Activated CD8-positive, alpha-beta memory T cell treated with anti-CD3 and anti-CD28 coated beads, Interleukin-2, amount 10 ng/mL, durations not matched to agents 7 days and 5 days (primary cell): ENCODE results near the gene TXK. TPM values are rescaled to one million over a fixed set of nuclear protein-coding genes. Genes with fewer than 3 reads are reported as not detected.

Experiments used
- ATAC-seq: fragments of 150-1000 bp; cut with Tn5 transposase; one replicate; pipeline ENCODE4 v1.10.0; 2021; ENCODE audit warnings: moderate library complexity
- CTCF ChIA-PET: fragments of 350-600 bp; sonication (Branson Sonifier 250); formaldehyde crosslinking; loops from one replicate; lab custom pipeline; 2021; ENCODE audit warnings: antibody characterized with exemption; lab: Charles Lee
- DNase-seq: peaks from one replicate; pipeline ENCODE4 v3.0.0-alpha.2; 2020
- H3K27ac Mint-ChIP-seq: one replicate; pipeline ENCODE4 v1.8.0; 2021; ENCODE audit warnings: mild to moderate bottlenecking, mixed read lengths
- H3K27me3 Mint-ChIP-seq: one replicate; pipeline ENCODE4 v1.8.0; 2021; ENCODE audit warnings: mixed read lengths
- H3K36me3 Mint-ChIP-seq: one replicate; pipeline ENCODE4 v1.8.0; 2021; ENCODE audit warnings: mild to moderate bottlenecking, mixed read lengths
- H3K4me1 Mint-ChIP-seq: one replicate; pipeline ENCODE4 v1.8.0; 2021; ENCODE audit warnings: mixed read lengths
- H3K4me3 Mint-ChIP-seq: one replicate; pipeline ENCODE4 v1.8.0; 2021; ENCODE audit warnings: mild to moderate bottlenecking, moderate library complexity, mixed read lengths
- H3K9me3 Mint-ChIP-seq: one replicate; pipeline ENCODE4 v1.8.0; 2022; ENCODE audit warnings: low read depth, mixed read lengths
- total RNA-seq, 2 experiments: library from RNA; stranded (reverse); gene quantifications; one replicate each; pipeline ENCODE4 v1.2.3, GENCODE V29; 2021

TXK gene
- total RNA-seq, 2 experiments from 2014 or later = 21.2 to 24.0 TPM

GRCh38 chr4:48017108-48017571 lies 116.9 kb downstream of the TXK start:
- Mint-ChIP-seq H3K9me3 (no peaks in the 10 kb centered on the region), H3K36me3 (no peaks in the 10 kb centered on the region), H3K27me3 (peaks cover 69% of the 10 kb centered on the region), H3K4me3 (peak overlapping the region; percentile 71), H3K27ac (no peak overlapping the region), H3K4me1 (peaks cover 11% of the 10 kb centered on the region)
- DNase-seq (no peak), ATAC-seq (peak; percentile 12)
- CTCF ChIA-PET = interaction anchor here (1.8 kb wide), 1 partner anchor 14 kb away, joined by 6 read pairs; no protein-coding TSS in a partner anchor

Other genes starting within 250 kb of the TXK start
- 10 to 100 TPM in 1 of 2 experiments, 1 to 10 TPM in 1; 9.5 to 10.5 TPM for gene NFXL1, start 219.7 kb downstream of the TXK start, total RNA-seq
- not detected for gene CNGA1, start 117.6 kb downstream of the TXK start, total RNA-seq
- gene NIPAL1, start 117.5 kb downstream of the TXK start, total RNA-seq = 1 to 10 TPM in 1 of 2 experiments, under 1 TPM in 1; 0.35 to 1.4 TPM
- 1 to 10 TPM; 2.0 to 3.0 TPM for gene TEC, start 135.6 kb upstream of the TXK start, total RNA-seq
- 10 to 100 TPM; 55.3 to 61.6 TPM for gene SLAIN2, start 207.3 kb upstream of the TXK start, total RNA-seq